Fibroblast of skin of right biceps (primary cell): ENCODE results near the gene TCF12.
A peak's percentile ranks its signal among the peaks of the same experiment; 100 is the strongest.

Source experiments
- DNase-seq: peaks from one replicate; pipeline ENCODE4 v3.0.0-alpha.2; 2013

Gene TCF12

DNA sequence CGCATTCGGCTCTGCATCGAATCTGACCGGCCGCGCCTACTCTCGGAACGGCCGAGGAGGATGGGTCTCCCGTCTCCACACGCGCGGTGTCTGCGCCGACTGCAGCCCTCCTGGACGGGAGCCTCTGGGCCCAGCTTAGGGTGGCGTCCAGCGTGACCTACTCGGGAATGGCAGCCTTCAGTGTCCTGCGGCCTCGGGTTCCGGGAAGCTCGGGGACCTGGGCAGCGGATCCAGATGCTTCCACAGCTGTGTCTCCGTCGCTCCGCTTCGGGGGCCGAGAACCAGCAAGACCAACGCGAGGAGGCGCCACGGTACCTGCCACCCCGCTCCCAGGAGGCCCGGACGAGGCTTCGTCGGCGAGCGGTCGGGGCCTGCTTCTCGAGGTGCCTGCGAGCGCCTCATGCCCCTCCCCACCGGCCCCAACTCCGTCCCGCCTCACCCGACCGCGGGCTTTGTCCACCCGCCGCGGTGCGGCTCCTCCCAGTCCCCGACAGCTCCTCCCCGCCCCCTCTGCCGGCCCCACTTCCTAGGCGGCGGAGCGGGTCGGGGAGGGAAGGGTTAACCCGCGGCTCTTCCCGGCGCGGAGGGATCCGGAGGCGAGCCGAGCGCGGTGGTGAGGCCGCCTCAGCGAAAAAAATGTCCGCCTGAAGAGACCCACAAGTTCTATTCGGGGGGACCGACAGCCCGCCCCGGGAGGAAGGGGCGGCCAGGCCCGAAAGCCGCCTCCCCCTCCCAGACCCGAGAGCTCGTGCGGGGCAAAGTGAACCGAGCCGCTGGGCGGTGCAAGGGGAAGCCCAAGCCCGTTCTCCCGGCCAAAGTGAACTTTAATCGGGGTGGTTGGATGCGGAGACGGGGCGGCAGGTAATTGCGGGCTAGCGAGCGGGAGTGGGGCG lies at the start of gene TCF12:
Gene TCF12 (plus strand): TSS at position 599 of the 893 bp plus-strand sequence. CDS start 1,270 bp downstream, outside the sequence.
- peak; percentile 99 for DNase-seq

GRCh38 chr15:56869573-56869972 lies 48.9 kb upstream of the TCF12 start:
- DNase-seq: peak; percentile 44

GRCh38 chr15:56871185-56871584 lies 47.3 kb upstream of the TCF12 start:
- peak; percentile 89 for DNase-seq

GRCh38 chr15:56871867-56872266 lies 46.6 kb upstream of the TCF12 start:
- DNase-seq: no peak

DNA sequence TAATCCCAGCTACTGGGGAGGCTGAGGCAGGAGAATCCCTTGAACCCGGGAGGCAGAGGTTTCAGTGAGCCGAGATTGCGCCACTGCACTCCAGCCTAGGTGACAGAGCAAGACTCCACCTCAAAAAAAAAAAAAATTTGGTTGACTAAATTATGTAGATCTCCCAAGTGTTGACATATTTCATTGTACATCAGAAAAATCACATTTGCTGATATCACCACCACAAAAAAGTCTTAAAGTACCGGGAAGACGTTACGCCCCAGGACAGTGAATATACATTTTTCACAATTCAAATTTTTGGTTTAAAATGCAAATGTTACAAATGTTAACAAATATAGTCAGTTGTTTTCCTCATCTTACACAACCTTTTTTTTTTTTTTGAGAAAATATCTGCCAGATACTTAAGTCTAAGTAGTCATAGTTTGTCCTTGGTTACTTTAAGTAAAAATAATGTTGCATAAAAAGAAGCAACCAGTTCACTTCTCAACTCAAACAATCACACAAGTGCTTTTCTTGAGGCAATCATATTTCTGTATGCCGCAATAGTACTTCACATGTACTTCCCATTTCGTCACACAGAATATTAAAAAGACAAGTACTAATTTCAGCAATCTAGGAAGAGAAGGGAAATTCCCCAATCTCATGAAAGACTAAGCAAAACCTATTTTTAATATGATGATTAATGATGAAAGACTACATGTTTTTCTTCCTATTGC lies 41.0 kb upstream of the TCF12 start:
- DNase-seq: no peak

DNA sequence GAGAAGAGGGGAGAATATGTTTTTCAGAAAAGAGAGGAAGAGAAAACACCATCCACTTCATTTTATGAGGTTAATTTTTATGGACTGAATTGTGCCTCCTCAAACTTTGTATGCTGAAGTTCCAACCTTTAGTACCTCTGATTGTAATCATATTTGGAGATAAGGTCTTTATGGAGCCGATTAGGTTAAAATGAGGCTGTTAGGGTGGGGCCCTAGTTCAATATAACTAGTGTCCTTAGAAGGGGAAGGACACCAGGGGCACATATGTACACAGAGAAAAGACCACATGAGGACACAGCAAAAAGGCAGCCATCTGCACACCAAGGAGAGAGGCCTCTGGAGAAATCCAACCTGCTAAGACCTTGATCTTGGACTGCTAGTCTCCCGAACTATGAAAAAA lies 38.9 kb upstream of the TCF12 start:
- no peak for DNase-seq

DNA sequence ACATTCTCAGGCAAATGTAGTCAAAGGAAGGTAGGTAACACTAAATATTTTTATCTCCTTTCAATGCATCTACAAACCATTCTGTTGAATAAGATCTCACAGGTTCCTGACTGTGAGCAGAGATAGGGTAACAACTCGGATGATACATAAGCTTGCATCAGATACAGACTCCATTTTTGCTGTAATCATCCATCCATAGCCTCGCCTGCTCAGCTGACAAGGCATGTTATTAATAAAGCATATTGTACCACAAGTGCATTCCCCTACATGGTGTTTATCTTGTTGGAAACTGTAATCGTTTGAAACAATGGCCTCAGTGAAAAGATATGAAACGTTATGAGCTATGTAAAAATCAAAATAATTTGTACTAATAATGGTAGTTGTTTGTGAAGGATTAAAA lies 35.4 kb upstream of the TCF12 start:
- no peak for DNase-seq

GRCh38 chr15:56886363-56886931 lies 32.0 kb upstream of the TCF12 start:
- DNase-seq: no peak

- DNase-seq: peak; percentile 98
These were observed 31.3 kb upstream of the TCF12 start for GRCh38 chr15:56886932-56887781.

DNA sequence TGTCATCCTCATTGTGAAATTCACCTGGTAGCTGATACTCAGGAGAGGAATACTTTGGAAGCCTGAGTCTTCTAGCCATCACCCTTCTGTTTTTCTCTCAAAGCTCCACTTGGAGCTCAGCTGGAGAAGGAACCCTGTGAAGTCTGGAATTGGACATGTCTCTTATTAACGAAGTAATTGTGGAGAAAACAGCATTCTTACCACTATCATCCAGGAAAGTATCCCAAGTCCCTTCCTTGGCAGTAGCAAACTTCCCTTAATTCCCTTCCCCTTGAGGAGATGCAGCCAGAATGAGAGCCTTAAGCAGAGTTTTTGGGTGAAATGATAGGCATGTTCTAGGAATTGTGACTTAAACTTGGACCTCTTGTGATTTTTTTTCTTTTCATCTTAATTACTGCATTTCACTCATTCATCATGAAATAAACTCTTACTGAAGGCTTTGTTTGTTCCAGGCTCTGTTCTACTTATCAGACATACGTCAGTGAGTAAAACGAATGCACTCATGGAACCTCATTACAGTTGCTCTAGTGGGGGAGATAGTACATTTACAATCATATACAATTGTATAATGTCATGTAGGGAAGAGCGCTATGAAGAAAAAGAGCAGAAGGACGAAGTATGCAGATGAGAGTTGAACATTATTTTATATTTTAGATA lies 30.5 kb upstream of the TCF12 start:
- DNase-seq: no peak

DNA sequence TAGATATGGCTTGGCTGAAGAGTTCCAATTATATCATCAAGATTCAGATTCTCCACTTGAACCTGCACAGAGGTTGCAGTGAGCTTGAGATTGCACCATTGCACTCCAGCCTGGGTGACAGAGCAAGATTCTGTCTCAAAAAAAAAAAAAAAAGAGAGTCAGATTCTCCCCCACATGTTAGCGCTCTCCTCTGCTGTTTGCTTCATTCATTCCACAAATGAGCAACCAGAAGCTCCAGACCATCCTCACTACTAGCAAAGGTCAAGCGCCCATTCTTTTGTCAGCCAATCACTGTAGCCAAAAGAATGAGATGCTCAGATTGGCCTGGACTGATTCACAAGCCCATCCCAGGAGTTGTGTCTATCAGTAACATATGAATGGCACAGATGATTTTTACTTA lies 28.4 kb upstream of the TCF12 start:
- DNase-seq: no peak

- no peak for DNase-seq
These were observed 26.5 kb upstream of the TCF12 start for GRCh38 chr15:56891852-56892440.

DNA sequence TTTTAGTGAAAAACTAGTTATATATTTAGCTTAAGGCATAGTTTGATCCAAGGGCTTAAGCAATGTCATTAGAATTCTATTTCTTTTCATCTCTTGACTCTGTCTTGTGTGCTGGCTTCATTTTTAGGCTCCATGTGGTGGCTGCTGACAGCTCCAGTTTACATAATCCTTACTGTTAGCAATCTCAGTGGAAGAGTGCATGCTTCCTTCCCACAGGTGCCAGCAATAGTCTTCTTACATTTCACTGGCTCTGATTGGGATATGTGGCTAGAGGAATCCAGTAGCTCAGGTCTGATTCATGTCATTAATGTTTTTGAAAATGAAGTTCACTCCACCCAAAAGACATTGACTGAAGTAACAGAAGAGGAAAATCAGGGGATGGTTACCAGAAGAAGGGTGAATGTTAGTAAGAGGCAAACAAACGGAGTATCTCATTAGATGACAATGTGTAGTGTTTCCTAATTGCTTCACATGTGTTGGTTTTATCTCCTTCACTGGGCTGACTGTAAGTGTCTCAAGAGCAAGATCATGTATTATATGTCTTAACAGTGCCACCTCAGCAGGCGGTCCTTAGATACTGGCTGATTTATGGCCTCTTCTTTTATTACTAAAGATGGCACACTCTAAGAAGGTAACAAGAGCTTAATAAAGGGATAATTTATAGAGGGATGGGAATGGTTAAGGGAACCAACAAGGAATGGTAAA lies 25.6 kb upstream of the TCF12 start:
- no peak for DNase-seq

GRCh38 chr15:56893364-56893678 lies 25.1 kb upstream of the TCF12 start:
- DNase-seq: no peak

DNA sequence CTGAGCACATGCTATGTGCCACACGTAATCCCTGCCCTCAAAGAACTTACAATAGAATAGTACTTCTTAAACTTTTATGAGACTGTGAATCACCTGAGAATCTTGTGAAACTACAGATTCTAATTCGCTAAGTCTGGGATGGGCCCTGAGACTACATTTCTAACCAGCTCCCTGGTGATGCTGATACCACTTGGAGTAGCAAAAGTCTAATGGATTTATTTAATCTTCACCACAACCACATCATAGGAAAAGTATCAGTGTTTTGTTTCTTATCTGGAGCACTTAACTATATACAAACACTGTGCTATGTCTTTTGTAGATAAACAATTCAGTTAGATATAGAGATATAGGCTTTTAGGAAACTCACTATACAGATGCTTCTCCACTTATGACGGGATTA lies 23.8 kb upstream of the TCF12 start:
- DNase-seq: no peak

DNA sequence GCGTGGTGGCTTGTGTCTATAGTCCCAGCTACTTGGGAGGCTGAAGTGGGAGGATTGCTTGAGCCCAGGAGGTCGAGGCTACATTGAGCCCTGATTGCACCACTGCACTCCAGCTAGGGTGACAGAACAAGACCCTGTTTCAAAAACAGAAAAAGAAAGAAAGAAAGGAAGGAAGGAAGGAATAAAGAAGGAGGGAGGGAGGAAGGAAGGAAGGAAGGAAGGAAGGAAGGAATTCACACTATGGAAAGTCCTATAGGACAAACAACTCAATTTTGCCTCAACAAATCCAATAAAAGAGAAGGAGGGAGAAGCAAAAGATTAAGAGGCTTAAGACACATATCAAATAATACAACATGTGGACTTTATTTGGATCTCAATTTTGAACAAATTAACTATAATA lies 16.5 kb upstream of the TCF12 start:
- no peak for DNase-seq

GRCh38 chr15:56906766-56907165 lies 11.7 kb upstream of the TCF12 start:
- DNase-seq: no peak

DNA sequence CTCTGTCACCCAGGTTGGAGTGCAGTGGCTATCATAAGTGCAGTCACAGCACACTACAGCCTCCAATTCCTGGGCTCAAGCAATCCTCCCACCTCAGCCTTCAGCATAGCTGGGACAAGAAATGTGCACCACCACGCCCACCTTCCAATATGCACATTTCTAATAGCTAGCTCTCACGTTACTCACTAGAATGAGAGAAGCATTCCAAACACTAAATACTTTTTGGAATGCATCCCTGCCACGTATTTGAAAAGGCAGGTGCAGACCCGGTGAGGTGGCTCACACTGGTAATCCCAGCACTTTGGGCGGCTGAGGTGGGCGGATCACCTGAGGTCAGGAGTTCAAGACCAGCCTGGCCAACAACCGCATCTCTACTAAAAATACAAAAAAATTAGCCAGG lies 7.6 kb upstream of the TCF12 start:
- no peak for DNase-seq

GRCh38 chr15:56913241-56913640 lies 5.2 kb upstream of the TCF12 start:
- DNase-seq: no peak

DNA sequence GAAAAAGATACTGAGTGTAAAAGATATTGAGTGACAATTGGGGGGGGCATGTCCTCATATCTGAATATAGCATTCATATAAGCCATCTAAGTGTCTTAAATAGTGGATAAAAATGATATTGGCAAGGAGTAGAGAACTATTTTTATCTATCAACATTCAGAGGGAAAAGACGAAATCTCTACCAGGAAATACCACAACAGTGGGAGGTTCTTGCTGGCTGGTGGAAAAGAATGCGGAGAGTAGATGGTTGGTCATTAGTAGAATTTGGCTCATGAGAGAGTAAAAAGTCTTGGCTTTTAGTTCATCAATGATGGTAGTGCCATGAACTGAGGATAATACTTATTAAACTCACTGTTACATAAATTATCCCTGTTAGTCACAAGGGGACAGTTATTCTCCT lies 4.8 kb upstream of the TCF12 start:
- DNase-seq: peak; percentile 59

DNA sequence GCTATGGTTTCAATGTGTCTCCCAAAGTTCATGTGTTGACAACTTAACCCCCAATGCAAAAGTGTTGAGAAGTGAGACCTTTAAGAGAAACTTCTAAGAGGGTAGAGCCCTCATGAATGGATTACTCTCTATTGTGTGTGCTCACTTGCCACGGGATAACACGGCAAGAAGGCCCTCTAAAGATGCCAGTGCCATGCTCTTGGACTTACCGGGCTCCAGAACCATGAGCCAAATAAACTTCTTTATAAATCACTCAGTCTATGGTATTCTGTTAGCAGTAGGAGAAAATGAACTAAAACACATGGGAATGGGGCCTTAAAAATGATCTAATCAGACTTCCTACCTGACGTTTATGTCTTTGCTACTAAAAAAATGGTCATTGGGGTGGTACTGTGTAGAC lies 2.6 kb upstream of the TCF12 start:
- no peak for DNase-seq
